Fibroblast of gingiva (primary cell): ENCODE measurements around the gene SH3D19.
"Not testable (repeated sequence)": the region's sequence is repeated elsewhere in the genome, so short reads cannot be mapped to it uniquely, and the experiment has no call there.

ENCODE experiments used
- DNase-seq: peaks from one replicate; pipeline ENCODE4 v3.0.0-alpha.2; 2011; ENCODE audit warnings: low read depth

The SH3D19 gene

DNA sequence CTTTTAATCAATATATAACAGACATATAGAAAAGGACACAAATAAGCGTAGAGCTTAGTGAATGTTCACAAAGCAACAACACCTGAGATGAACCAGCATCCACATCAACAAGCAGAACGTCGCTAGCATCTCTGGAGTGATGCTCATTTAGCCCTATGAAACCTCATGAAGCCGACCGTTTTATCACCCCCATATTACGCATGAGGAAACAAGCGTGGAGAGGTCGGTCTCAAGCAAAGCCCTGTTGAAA is 226.5 kb downstream of the SH3D19 start:
- no peak for DNase-seq

DNA sequence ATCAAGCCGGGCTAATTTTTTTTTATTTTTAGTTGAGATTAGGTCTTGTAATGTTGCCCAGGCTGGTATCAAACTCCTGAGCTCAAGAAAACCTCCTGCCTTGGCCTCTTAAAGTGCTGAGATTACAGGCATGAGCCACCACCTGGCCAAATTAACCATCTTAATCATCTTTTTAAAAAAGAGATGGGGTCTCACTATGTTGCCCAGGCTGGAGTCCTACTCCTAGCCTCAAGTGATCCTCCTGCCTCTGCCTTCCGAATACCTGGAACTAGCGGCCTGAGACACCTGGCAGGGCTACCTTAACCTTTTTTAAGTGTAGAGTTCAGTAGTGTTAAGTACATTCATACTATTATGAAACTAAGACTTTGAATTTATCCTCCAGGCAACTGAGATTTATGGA is 227.6 kb downstream of the SH3D19 start:
- no peak for DNase-seq

DNA sequence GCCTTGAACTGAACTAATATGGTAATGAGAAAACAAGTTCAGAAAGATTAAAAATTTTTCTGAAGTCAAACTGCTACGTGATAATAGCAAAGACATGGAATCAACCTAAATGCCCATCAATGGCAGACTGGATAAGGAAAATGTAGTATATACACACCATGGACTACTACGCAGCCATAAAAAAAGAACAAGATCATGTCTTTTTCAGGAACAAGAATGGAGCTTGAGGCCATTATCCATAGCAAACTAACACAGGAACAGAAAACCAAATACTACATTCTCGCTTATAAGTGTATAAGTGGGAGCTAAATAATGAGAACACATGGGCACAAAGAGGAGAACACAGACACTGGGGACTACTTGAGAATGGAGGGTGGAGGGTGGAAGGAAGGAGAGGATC is 230.3 kb downstream of the SH3D19 start:
- DNase-seq = no peak

DNA sequence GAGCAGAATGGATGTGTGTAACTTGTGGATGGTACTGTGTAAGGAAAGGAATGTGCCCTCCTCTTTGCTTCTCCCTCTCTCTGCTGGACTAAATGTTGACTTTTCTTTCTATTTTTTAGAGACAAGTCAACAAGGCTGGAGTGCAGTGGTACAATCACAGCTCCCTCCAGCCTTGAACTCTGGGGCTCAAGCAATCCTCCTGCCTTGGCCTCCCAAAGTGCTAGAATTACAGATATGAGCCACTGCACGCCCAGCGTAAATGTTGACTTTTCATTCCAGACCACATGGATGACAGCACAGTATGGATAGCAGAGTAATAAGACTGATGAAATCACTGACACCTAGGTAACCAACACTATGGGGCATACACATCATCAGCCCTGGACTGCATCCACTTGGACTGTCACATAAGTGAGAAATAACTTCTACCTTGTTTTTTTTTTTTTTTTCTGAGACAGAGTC is 231.1 kb downstream of the SH3D19 start:
- no peak for DNase-seq

DNA sequence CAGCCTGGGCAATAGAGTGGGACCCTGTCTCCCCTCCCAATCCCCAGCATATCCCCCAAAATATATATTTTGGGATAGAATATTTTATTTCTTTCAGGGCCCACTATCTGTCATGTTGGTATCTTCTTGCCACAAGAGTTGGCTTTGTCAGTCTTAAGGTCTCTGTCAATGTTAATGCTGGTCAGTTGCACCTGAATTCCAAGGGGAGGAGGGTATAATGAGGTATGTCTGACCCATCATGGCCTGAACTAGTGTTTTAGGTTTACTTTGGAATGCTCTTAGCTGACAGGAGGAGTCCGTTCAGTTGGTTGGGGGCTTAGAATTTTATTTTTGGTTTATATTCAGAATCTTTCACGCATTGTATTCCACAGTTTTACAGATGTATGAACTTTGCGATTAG is 232.2 kb downstream of the SH3D19 start:
- DNase-seq = no peak

DNA sequence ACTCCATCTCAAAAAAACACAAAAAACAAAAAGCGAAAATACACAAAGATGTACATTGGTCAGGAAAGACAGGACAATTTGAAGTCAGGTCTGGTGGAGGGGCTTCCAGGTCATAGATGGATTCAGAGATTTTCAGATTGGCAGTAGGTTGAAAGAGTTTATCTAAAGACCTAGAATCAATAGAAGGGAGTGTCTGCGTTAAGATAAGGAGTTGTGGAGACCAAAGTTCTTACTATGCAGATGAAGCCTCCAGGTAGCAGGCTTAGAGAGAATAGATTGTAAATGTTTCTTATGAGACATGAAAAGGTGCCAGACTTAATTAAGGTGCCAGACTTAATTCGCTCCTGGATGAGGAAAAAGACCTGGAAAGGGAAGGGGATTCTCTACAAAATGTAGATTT is 232.9 kb downstream of the SH3D19 start:
- DNase-seq = no peak

DNA sequence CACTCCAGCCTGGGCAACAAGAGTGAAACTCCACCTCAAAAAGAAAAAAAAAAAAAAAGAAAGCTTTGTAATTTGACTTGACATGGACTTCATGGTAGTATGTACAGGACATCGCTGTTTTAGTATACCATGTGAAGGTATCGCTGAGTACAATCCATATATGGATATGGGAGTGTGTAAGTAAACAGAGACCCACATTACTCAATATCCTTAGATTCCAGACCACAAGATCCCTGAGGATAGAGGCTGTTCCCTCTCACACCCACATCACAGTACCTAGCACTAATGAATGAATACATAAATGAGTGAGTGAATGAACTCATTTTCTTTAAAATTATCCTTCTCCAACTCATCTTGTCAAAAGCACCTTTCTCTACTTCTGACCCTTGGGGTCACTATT is 234.4 kb downstream of the SH3D19 start:
- DNase-seq = no peak

DNA sequence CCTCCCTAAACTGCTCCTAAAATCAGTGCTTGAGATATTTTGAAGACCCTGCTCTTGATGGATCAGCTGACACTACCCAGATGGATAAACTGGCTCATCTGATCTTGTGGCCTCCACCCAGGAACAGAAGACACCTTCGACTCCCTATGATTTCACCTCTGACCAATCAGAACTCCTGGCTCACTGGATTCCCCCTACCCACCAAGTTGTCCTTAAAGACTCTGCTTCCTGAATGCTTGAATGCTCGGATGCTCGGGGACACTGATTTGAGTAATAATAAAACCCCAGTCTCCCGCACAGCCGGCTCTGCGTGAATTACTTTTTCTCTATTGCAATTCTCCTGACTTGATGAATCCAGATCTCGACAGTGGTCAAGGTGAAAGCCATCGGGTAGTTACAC is 237.9 kb downstream of the SH3D19 start:
- DNase-seq = no peak

DNA sequence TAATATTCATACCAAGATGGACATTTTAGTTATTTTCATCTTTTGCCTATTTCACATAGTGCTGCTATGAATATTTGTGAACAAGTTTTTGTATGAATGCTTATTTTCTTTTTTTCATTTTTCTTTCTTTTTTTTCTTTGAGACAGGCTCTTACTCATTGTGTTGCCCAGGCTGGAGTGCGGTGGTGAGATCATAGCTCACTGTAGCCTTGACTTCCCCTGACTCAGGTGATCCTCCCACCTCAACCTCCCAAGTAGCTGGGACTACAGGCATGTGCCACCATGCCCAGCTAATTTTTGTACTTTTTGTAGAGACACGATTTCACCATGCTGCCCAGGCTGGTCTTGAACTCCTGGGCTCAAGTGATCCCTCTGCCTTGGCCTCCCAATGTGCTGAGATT is 247.4 kb downstream of the SH3D19 start:
- not testable (repeated sequence) for DNase-seq

DNA sequence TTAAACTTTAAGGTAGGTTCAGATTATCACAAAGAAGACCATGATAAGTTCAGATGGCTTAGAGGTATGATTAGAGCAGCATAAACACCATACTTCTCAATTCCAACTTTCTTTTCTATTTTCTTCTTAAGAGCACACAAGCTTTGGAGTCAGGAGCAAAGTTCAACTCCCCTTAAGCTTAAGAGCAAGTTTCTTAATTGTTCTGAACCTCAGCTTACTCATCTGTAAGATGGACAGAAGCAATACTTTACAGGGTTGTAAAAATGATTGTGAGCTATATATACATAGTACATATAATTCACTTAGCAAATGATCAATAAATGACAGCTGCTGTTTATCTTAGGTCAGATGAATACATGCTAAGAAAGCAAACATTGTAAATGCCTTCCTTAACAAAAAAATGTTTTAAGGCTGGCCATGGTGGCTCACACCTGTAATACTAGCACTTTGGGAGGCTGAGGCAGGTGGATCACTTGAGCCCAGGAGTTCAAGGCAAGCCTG is 250.9 kb downstream of the SH3D19 start:
- DNase-seq = no peak
